Measurements from ENCODE around the gene SLAMF9. TPM values are rescaled to one million over a fixed set of nuclear protein-coding genes. Genes with fewer than 3 reads are reported as not detected.
A peak's percentile ranks its signal among the peaks of the same experiment; 100 is the strongest.

SLAMF9 gene
- total RNA-seq, 1 donor from 2014 or later, result 0.80 TPM

GRCh38 chr1:159951016-159951415 is 3.0 kb downstream of the SLAMF9 start:
- intact Hi-C loops (cut with DNase I), result no loop called here
- no peak for ATAC-seq

GRCh38 chr1:159949981-159950381 is 4.1 kb downstream of the SLAMF9 start:
- ATAC-seq, result no peak
- intact Hi-C loops (cut with DNase I), result no loop called here

More at GRCh38 chr1:159951016-159951415, 3.0 kb downstream of the SLAMF9 start:
- no peak for DNase-seq (ENCODE audit: low spot score)

GRCh38 chr1:159949123-159949522 is 4.9 kb downstream of the SLAMF9 start:
- DNase-seq (ENCODE audit: low spot score) (no peak), ATAC-seq (no peak)
- intact Hi-C loops (cut with DNase I), result no loop called here

More at GRCh38 chr1:159949981-159950381, 4.1 kb downstream of the SLAMF9 start:
- no peak for DNase-seq (ENCODE audit: low spot score)

- intact Hi-C loops (cut with DNase I), result no loop called here
- ATAC-seq, result no peak
- DNase-seq (ENCODE audit: low spot score), result no peak
These were observed 6.1 kb downstream of the SLAMF9 start for GRCh38 chr1:159947942-159948341.

GRCh38 chr1:159946242-159947187 is 7.5 kb downstream of the SLAMF9 start:
- ATAC-seq (no peak), DNase-seq (ENCODE audit: low spot score) (no peak)
- intact Hi-C loops (cut with DNase I), result no loop called here

- intact Hi-C loops (cut with DNase I), result no loop called here
- DNase-seq (ENCODE audit: low spot score), result peak; percentile 82
- ATAC-seq, result peak; percentile 95
These were observed 8.4 kb downstream of the SLAMF9 start, which contains the start of gene IGSF9 for GRCh38 chr1:159945483-159946241. TSS of gene IGSF9 (minus strand) at chr1:159945613. CDS start at chr1:159943454, 2,159 bp downstream.

- no peak for ATAC-seq
- intact Hi-C loops (cut with DNase I), result no loop called here
- DNase-seq (ENCODE audit: low spot score), result no peak
These were observed 9.2 kb downstream of the SLAMF9 start for GRCh38 chr1:159944623-159945455.

- intact Hi-C loops (cut with DNase I), result no loop called here
- DNase-seq (ENCODE audit: low spot score) (no peak), ATAC-seq (no peak)
These were observed 10.0 kb downstream of the SLAMF9 start for GRCh38 chr1:159943908-159944622.

- peak; percentile 21 for DNase-seq (ENCODE audit: low spot score)
- intact Hi-C loops (cut with DNase I), result no loop called here
- ATAC-seq, result no peak
These were observed 10.8 kb downstream of the SLAMF9 start for GRCh38 chr1:159943278-159943640.

- DNase-seq (ENCODE audit: low spot score) (no peak), ATAC-seq (no peak)
- intact Hi-C loops (cut with DNase I), result no loop called here
These were observed 11.3 kb downstream of the SLAMF9 start for GRCh38 chr1:159942632-159943277.

GRCh38 chr1:159941591-159942560 is 12.2 kb downstream of the SLAMF9 start:
- no peak for DNase-seq (ENCODE audit: low spot score)

GRCh38 chr1:159941141-159941540 is 12.9 kb downstream of the SLAMF9 start:
- no peak for ATAC-seq
- intact Hi-C loops (cut with DNase I), result no loop called here
- DNase-seq (ENCODE audit: low spot score), result no peak

More at GRCh38 chr1:159941591-159942560, 12.2 kb downstream of the SLAMF9 start:
- intact Hi-C loops (cut with DNase I), result no loop called here
- ATAC-seq, result no peak

- DNase-seq (ENCODE audit: low spot score) (no peak), ATAC-seq (no peak)
- intact Hi-C loops (cut with DNase I), result no loop called here
These were observed 13.9 kb downstream of the SLAMF9 start for GRCh38 chr1:159940006-159940620.

GRCh38 chr1:159939678-159940002 is 14.4 kb downstream of the SLAMF9 start:
- ATAC-seq (no peak), DNase-seq (ENCODE audit: low spot score) (no peak)
- intact Hi-C loops (cut with DNase I), result no loop called here

GRCh38 chr1:159938905-159939677 is 14.9 kb downstream of the SLAMF9 start:
- intact Hi-C loops (cut with DNase I), result no loop called here
- DNase-seq (ENCODE audit: low spot score) (no peak), ATAC-seq (no peak)
